Testis (tissue), 3 donors: ENCODE measurements around the gene MAP2. TPM values are rescaled to one million over a fixed set of nuclear protein-coding genes. Genes with fewer than 3 reads are reported as not detected.

Experiments used
- DNase-seq: peaks from one replicate; pipeline ENCODE4 v3.0.0-alpha.2; 2019
- H3K27ac ChIP-seq, 2 donors: fragments of 200-600 bp; sonication (generic); one replicate each; pipeline ENCODE4 v1.5.1; 2019
- H3K27me3 ChIP-seq: fragments of 200-600 bp; sonication (generic); one replicate; pipeline ENCODE4 v1.5.1; 2019
- H3K36me3 ChIP-seq: fragments of 200-600 bp; sonication (generic); one replicate; pipeline ENCODE4 v1.5.1; 2017; ENCODE audit warnings: low read depth; ENCODE audit errors: missing control alignments
- H3K4me1 ChIP-seq: fragments of 200-600 bp; sonication (generic); one replicate; pipeline ENCODE4 v1.5.1; 2019
- H3K4me3 ChIP-seq, 2 donors: fragments of 200-600 bp; sonication (generic); one replicate each; pipeline ENCODE4 v1.5.1; 2017 to 2019
- H3K9me3 ChIP-seq: fragments of 200-600 bp; sonication (generic); one replicate; pipeline ENCODE4 v1.5.1; 2017
- CTCF ChIP-seq, 3 experiments: fragments of 450-650 bp in 2 of 3; fragments of 200-600 bp in 1 of 3; sonication (generic) in 1 of 3; IDR thresholded peaks; one replicate each; pipeline ENCODE4 v1.5.1; 2016 to 2019; ENCODE audit warnings: antibody characterized with exemption in 3 of 3, mild to moderate bottlenecking in 2 of 3, moderate library complexity in 1 of 3
- POLR2A ChIP-seq: fragments of 450-650 bp; IDR thresholded peaks from one replicate; pipeline ENCODE4 v1.6.1; 2017; ENCODE audit warnings: antibody characterized with exemption, mild to moderate bottlenecking, moderate library complexity
- WGBS, 2 donors: methylation state at CpG; one replicate each; pipeline ENCODE4 v1.1.5; 2018; 5-methylcytosine and 5-hydroxymethylcytosine counted together
- intact Hi-C: fragments of 100-400 bp; cut with DNase I; formaldehyde crosslinking; loops from one replicate; pipeline ENCODE4 v1.15.1; 2023; ENCODE audit warnings: low total_unique reads
- polyA plus RNA-seq: library from polyadenylated mRNA; stranded (reverse); fragments of 350-450 nt; fragmentation: Illumina TruSeq; extraction: RNeasy Lipid Tissue Mini Kit (QIAGEN cat#74804); gene quantifications from one replicate; pipeline ENCODE4 v1.2.3, GENCODE V29; 2014; ENCODE audit warnings: low read depth, low replicate concordance; ENCODE audit not compliant: insufficient read depth
- total RNA-seq, 2 donors: library from RNA; depleted of rRNA; stranded (reverse); fragments of >200 nt; gene quantifications; one replicate each; pipeline ENCODE4 v1.2.3, GENCODE V29; 2016

MAP2 gene
- total and polyA plus RNA-seq, 3 donors from 2014 or later: 15.6 to 30.9 (median 20.9) TPM

- no peak for TF ChIP-seq CTCF (IDR thresholded peaks at IDR 0.05)
- TF ChIP-seq POLR2A: no peak
- Histone ChIP-seq H3K9me3 (no peaks in the 10 kb centered on the region), H3K4me1 (no peaks in the 10 kb centered on the region), H3K27me3 (no peaks in the 10 kb centered on the region), H3K4me3 (no peak overlapping the region), H3K36me3 (no peaks in the 10 kb centered on the region), H3K27ac (no peak overlapping the region)
- 93 to 94% methylated on average over 2 of the region's 2 CpGs for WGBS, 2 donors
- intact Hi-C loops: no loop called here
- no peak for DNase-seq
These were observed 21.6 kb downstream of the MAP2 start for GRCh38 chr2:209445485-209445884.

- 54 to 69% methylated on average over 3 of the region's 3 CpGs for WGBS, 2 donors
- DNase-seq: peak; percentile 26
- intact Hi-C loops: no loop called here
These were observed 27.5 kb downstream of the MAP2 start for GRCh38 chr2:209451209-209451834.

GRCh38 chr2:209456489-209456888, 32.6 kb downstream of the MAP2 start:
- no peak for TF ChIP-seq POLR2A
- TF ChIP-seq CTCF (IDR thresholded peaks at IDR 0.05): no peak
- no peak overlapping the region for H3K27ac ChIP-seq
- no peaks in the 10 kb centered on the region for H3K27me3 ChIP-seq
- no peaks in the 10 kb centered on the region for H3K36me3 ChIP-seq
- intact Hi-C loops: no loop called here
- no peak overlapping the region for H3K4me3 ChIP-seq
- peaks cover 4% of the 10 kb centered on the region for H3K4me1 ChIP-seq
- DNase-seq: no peak
- no peaks in the 10 kb centered on the region for H3K9me3 ChIP-seq

More at GRCh38 chr2:209451209-209451834, 27.5 kb downstream of the MAP2 start:
- H3K27ac ChIP-seq: peak overlapping the region in 1 of 2 donors; percentile 76
- H3K36me3 ChIP-seq: no peaks in the 10 kb centered on the region
- no peak overlapping the region for H3K4me3 ChIP-seq
- H3K27me3 ChIP-seq: no peaks in the 10 kb centered on the region
- H3K9me3 ChIP-seq: no peaks in the 10 kb centered on the region
- TF ChIP-seq POLR2A: no peak
- no peak for TF ChIP-seq CTCF (IDR thresholded peaks at IDR 0.05)
- peaks cover 10% of the 10 kb centered on the region for H3K4me1 ChIP-seq

- TF ChIP-seq CTCF (IDR thresholded peaks at IDR 0.05): no peak
- no peak for TF ChIP-seq POLR2A
- H3K27me3 ChIP-seq: no peaks in the 10 kb centered on the region
- no peaks in the 10 kb centered on the region for H3K4me1 ChIP-seq
- H3K27ac ChIP-seq: no peak overlapping the region
- H3K36me3 ChIP-seq: no peaks in the 10 kb centered on the region
- 70 to 75% methylated on average over 3 of the region's 3 CpGs for whole genome bisulfite sequencing, 2 donors
- intact Hi-C loops: no loop called here
- H3K4me3 ChIP-seq: no peak overlapping the region
- no peak for DNase-seq
- H3K9me3 ChIP-seq: no peaks in the 10 kb centered on the region
These were observed 34.4 kb downstream of the MAP2 start for GRCh38 chr2:209458008-209458979.
